Heart left ventricle (tissue), 16 donors: ENCODE data around the gene NCF2. TPM values are rescaled to one million over a fixed set of nuclear protein-coding genes. Genes with fewer than 3 reads are reported as not detected.
A peak's percentile ranks its signal among the peaks of the same experiment; 100 is the strongest.

ENCODE experiments used
- ATAC-seq, 4 donors: fragments of 200-7000 bp; cut with Tn5 transposase; one replicate each; pipeline ENCODE4 v1.9.1; 2020 to 2022; ENCODE audit warnings: moderate library complexity in 4 of 4, mild to moderate bottlenecking in 3 of 4, moderate number of reproducible peaks in 1 of 4
- DNase-seq, 5 donors: peaks; one replicate each; pipeline ENCODE4 v3.0.0-alpha.2; 2020
- H3K27ac ChIP-seq, 12 donors: fragments of 200-600 bp; sonication (generic) in 4 of 12; one replicate each; pipeline versions ENCODE4 v1.5.0 to v1.8.0; 2016 to 2022; ENCODE audit warnings: mild to moderate bottlenecking in 2 of 12
- H3K27me3 ChIP-seq, 9 donors: fragments of 200-600 bp; sonication (generic) in 2 of 9; one replicate each; pipeline versions ENCODE4 v1.5.1 to v1.8.0; 2016 to 2022; ENCODE audit warnings: mild to moderate bottlenecking in 3 of 9
- H3K36me3 ChIP-seq, 9 donors: fragments of 200-600 bp; sonication (generic) in 2 of 9; one replicate each; pipeline versions ENCODE4 v1.5.0 to v1.8.0; 2018 to 2022; ENCODE audit warnings: mild to moderate bottlenecking in 2 of 9
- H3K4me1 ChIP-seq, 12 donors: fragments of 200-600 bp; sonication (generic) in 4 of 12; one replicate each; pipeline versions ENCODE4 v1.5.0 to v1.8.0; 2016 to 2022; ENCODE audit warnings: mild to moderate bottlenecking in 3 of 12
- H3K4me3 ChIP-seq, 12 donors: fragments of 200-600 bp; sonication (generic) in 4 of 12; one replicate each; pipeline versions ENCODE4 v1.5.0 to v1.8.0; 2017 to 2022; ENCODE audit warnings: mild to moderate bottlenecking in 9 of 12, moderate library complexity in 4 of 12
- H3K9me3 ChIP-seq, 12 donors: fragments of 200-600 bp; sonication (generic) in 4 of 12; one replicate each; pipeline versions ENCODE4 v1.5.0 to v1.8.0; 2016 to 2022; ENCODE audit warnings: mild to moderate bottlenecking in 1 of 12
- CTCF ChIP-seq, 12 donors: fragments of 200-600 bp; sonication (generic) in 4 of 12; IDR thresholded peaks; one replicate each; pipeline versions ENCODE4 v1.5.0 to v1.8.0; 2018 to 2022; ENCODE audit warnings: antibody characterized with exemption in 12 of 12, mild to moderate bottlenecking in 5 of 12
- POLR2A ChIP-seq, 2 donors: fragments of 450-650 bp; IDR thresholded peaks; one replicate each; pipeline ENCODE4 v1.6.1; 2017; ENCODE audit warnings: antibody characterized with exemption in 2 of 2, mild to moderate bottlenecking in 2 of 2, moderate library complexity in 2 of 2
- WGBS, 4 donors: extraction: QIAGEN DNeasy Blood & Tissue Kit in 2 of 4; methylation state at CpG; one replicate each; pipeline versions ENCODE4 v1.1.5 to v1.1.7; 2013 to 2018; 5-methylcytosine and 5-hydroxymethylcytosine counted together
- intact Hi-C, 10 donors: fragments of 100-400 bp; cut with DNase I; formaldehyde crosslinking; loops; one replicate each; pipeline versions ENCODE4 v1.11.1 to v1.14.2; 2022
- polyA plus RNA-seq, 2 donors: library from polyadenylated mRNA; stranded (reverse); fragments of 200-250 nt; gene quantifications; one replicate each; pipeline ENCODE4 v1.2.3, GENCODE V29; 2013
- total RNA-seq, 9 donors: library from RNA; depleted of rRNA in 2 of 9; stranded (reverse); fragments of >200 nt in 2 of 9; fragmentation: NEBNext Ultra II Directional in 3 of 9; extraction: Animal tissue kit (Norgen Biotek cat#: 25700) in 3 of 9; gene quantifications; one replicate each; pipeline versions ENCODE4 v1.1.0 to v1.2.4, GENCODE V29; 2016 to 2023
- donor health status: ischemic (EF 13 %, LVEDD 7.1; RV severe dilation, severe dysfunction).
- donor health status: healthy with polysubstance abuse.
- donor health status: DM: no; HTN: yes; CAD: no.
- donor health status: DM: no; HTN: no; CAD: no.
- donor health status: ischemic (EF 25% LVEDD 6.9; RV normal size, moderate dysfunction).
- donor health status: ischemic (EF 25% LVEDD 5.7; RV mildly dilated, moderate dysfunction).
- donor health status: healthy.
- donor health status: DM: yes; HTN: yes; CAD: no.
- donor health status: ischemic (EF 35%, LVEDD 5.7; RV mildly dilated, moderate dysfunction).
- donor health status: nonischemic (EF 11% LVEDD 7.7; RV severe dilation, severe dysfunction).
- donor health status: DM: yes; HTN: yes; CAD: no.
- donor health status: PGD.
- donor health status: ischemic (EF 29% LVEDD 5.4; RV normal size, mild dysfunction).
- donor health status: nonischemic (EF 23%, LVEDD 6.1; RV moderate dilation, normal function).

The NCF2 gene
- total and polyA plus RNA-seq, 11 donors, result 1.3 to 51.2 (median 4.8) TPM

GRCh38 chr1:183550915-183551314 is 39.3 kb downstream of the NCF2 start:
- no peak for TF ChIP-seq CTCF (IDR thresholded peaks at IDR 0.05)
- no peak for TF ChIP-seq POLR2A (IDR thresholded peaks at IDR 0.05)
- Histone ChIP-seq H3K4me3 (no peak overlapping the region), H3K27ac (peak overlapping the region in 1 of 12 donors; percentile 5), H3K4me1 (peaks cover 0 to 18% (median 6%) of the 10 kb centered on the region in 12 donors), H3K27me3 (no peaks in the 10 kb centered on the region), H3K36me3 (peaks cover 0 to 100% (median 93%) of the 10 kb centered on the region in 9 donors), H3K9me3 (no peaks in the 10 kb centered on the region)
- ATAC-seq (no peak), DNase-seq (no peak)
- 40 to 53% (median 50%) methylated on average over 3 of the region's 3 CpGs for WGBS, 4 donors
- intact Hi-C loops, result no loop called here

GRCh38 chr1:183548116-183548515 is 42.1 kb downstream of the NCF2 start:
- peak overlapping the region in 1 of 12 donors; percentile 29 for H3K27ac ChIP-seq
- H3K9me3 ChIP-seq, result no peaks in the 10 kb centered on the region
- TF ChIP-seq CTCF (IDR thresholded peaks at IDR 0.05) (no peak), POLR2A (IDR thresholded peaks at IDR 0.05) (no peak)
- no peak for DNase-seq
- WGBS, 4 donors, result 92 to 98% (median 97%) methylated on average over 1 of the region's 1 CpG
- no peaks in the 10 kb centered on the region for H3K27me3 ChIP-seq
- H3K4me1 ChIP-seq, result peaks cover 0 to 33% (median 9%) of the 10 kb centered on the region in 12 donors
- intact Hi-C loops, result loop anchor here in 6 of 10 donors (5.0 to 10.0 kb wide), 4 partner anchors 76 to 273 kb away; partner anchors contain the start of gene SMG7 (in 1 of the 6)
- H3K36me3 ChIP-seq, result peaks cover 0 to 100% (median 92%) of the 10 kb centered on the region in 9 donors
- ATAC-seq, result no peak
- no peak overlapping the region for H3K4me3 ChIP-seq

- no peak for DNase-seq
- no peaks in the 10 kb centered on the region for H3K9me3 ChIP-seq
- ATAC-seq, result no peak
- H3K27me3 ChIP-seq, result no peaks in the 10 kb centered on the region
- intact Hi-C loops, result loop anchor here in 6 of 10 donors (5.0 to 10.0 kb wide), 4 partner anchors 74 to 272 kb away; partner anchors contain the start of gene SMG7 (in 1 of the 6)
- TF ChIP-seq CTCF (IDR thresholded peaks at IDR 0.05), result no peak
- no peak for TF ChIP-seq POLR2A (IDR thresholded peaks at IDR 0.05)
- no peak overlapping the region for H3K4me3 ChIP-seq
- WGBS, 4 donors, result 73 to 88% (median 74%) methylated on average over 2 of the region's 2 CpGs
- peaks cover 0 to 100% (median 88%) of the 10 kb centered on the region in 9 donors for H3K36me3 ChIP-seq
- H3K27ac ChIP-seq, result peak overlapping the region in 5 of 12 donors; percentile 5 to 65 (median 47)
- peaks cover 0 to 35% (median 10%) of the 10 kb centered on the region in 12 donors for H3K4me1 ChIP-seq
Measured at GRCh38 chr1:183546427-183546826, 43.8 kb downstream of the NCF2 start.

- Histone ChIP-seq H3K4me1 (peaks cover 0 to 35% (median 10%) of the 10 kb centered on the region in 12 donors), H3K36me3 (peaks cover 0 to 100% (median 87%) of the 10 kb centered on the region in 9 donors), H3K9me3 (no peaks in the 10 kb centered on the region), H3K4me3 (no peak overlapping the region), H3K27me3 (no peaks in the 10 kb centered on the region), H3K27ac (peak overlapping the region in 4 of 12 donors; percentile 4 to 13 (median 8))
- TF ChIP-seq CTCF (IDR thresholded peaks at IDR 0.05), result no peak
- TF ChIP-seq POLR2A (IDR thresholded peaks at IDR 0.05), result no peak
- ATAC-seq (peak in 3 of 4 donors; percentile 33 to 60 (median 42)), DNase-seq (peak in 1 of 5 donors; percentile 56)
- WGBS, 4 donors, result 57 to 66% (median 62%) methylated on average over 5 of the region's 5 CpGs
- intact Hi-C loops, result loop anchor here (2.0 to 10.0 kb wide), 6 partner anchors 72 to 270 kb away; partner anchors contain the start of gene SMG7 (in 5 of the 10)
Measured at GRCh38 chr1:183544598-183545297, 45.5 kb downstream of the NCF2 start.
